Panc1 (cell line): ENCODE results near the gene SBDS. TPM values are rescaled to one million over a fixed set of nuclear protein-coding genes. Genes with fewer than 3 reads are reported as not detected.

ENCODE experiments used
- ATAC-seq: fragments of 200-7000 bp; cut with Tn5 transposase; 2 replicates; pipeline ENCODE4 v1.9.1; 2020; ENCODE audit warnings: mild to moderate bottlenecking, moderate library complexity
- BruUV-seq: library from RNA; stranded (reverse); fragments of 400-500 nt; replicated peaks from 2 replicates; lab custom pipeline; 2021; lab: Mats Ljungman, UMichigan
- CTCF ChIA-PET: fragments of 300-600 bp; sonication (Branson Sonifier 250); formaldehyde crosslinking; loops from one replicate; lab custom pipeline; 2022; ENCODE audit warnings: antibody characterized with exemption; lab: Charles Lee
- POLR2A ChIA-PET: fragments of 300-600 bp; sonication (Branson Sonifier 250); formaldehyde crosslinking; loops from one replicate; lab custom pipeline; 2022; ENCODE audit warnings: antibody characterized with exemption; lab: Charles Lee
- DNase-seq: peaks from one replicate; pipeline ENCODE4 v3.0.0-alpha.2; 2010; ENCODE audit warnings: low read depth, low spot score
- H3K27ac ChIP-seq: 2 replicates; pipeline ENCODE4 v1.5.1; 2011; ENCODE audit warnings: mild to moderate bottlenecking, low read length, inconsistent platforms
- H3K27me3 ChIP-seq: fragments of 200-500 bp; sonication (Bioruptor generic); 2 replicates; pipeline ENCODE4 v1.6.0; 2014; ENCODE audit warnings: low read length, inconsistent platforms; ENCODE audit not compliant: control insufficient read depth, insufficient read depth
- H3K36me3 ChIP-seq: fragments of 200-500 bp; sonication (Bioruptor generic); 2 replicates; pipeline ENCODE4 v1.5.1; 2014; ENCODE audit warnings: inconsistent platforms, mild to moderate bottlenecking, low read length, moderate library complexity; ENCODE audit not compliant: control insufficient read depth, insufficient read depth
- H3K4me1 ChIP-seq: 2 replicates; pipeline ENCODE4 v1.5.1; 2011; ENCODE audit warnings: inconsistent platforms, mild to moderate bottlenecking, low read length, moderate library complexity; ENCODE audit not compliant: control insufficient read depth, insufficient read depth
- H3K4me3 ChIP-seq, 2 experiments: 2 replicates each; pipeline ENCODE4 v1.5.1; 2011 to 2012; ENCODE audit warnings: low read depth in 2 of 2, low read length in 2 of 2, mild to moderate bottlenecking in 2 of 2, inconsistent platforms in 1 of 2, moderate library complexity in 1 of 2
- H3K9me3 ChIP-seq: fragments of 200-500 bp; sonication (Bioruptor generic); 2 replicates; pipeline ENCODE4 v1.5.1; 2014; ENCODE audit warnings: low read depth, mild to moderate bottlenecking, inconsistent platforms, low read length, moderate library complexity; ENCODE audit not compliant: control insufficient read depth, insufficient read depth
- POLR2AphosphoS5 ChIP-seq: IDR thresholded peaks from 2 replicates; pipeline ENCODE4 v1.6.1; 2012; ENCODE audit warnings: mild to moderate bottlenecking, low read depth, low read length, moderate library complexity
- SIN3A ChIP-seq: IDR thresholded peaks from 2 replicates; pipeline ENCODE4 v1.6.1; 2012; ENCODE audit warnings: low read depth, mild to moderate bottlenecking, low read length, moderate library complexity, borderline replicate concordance; ENCODE audit not compliant: insufficient read depth
- TCF7L2 ChIP-seq: IDR thresholded peaks from 2 replicates; pipeline ENCODE4 v1.6.1; 2011; ENCODE audit warnings: mild to moderate bottlenecking, low read depth, low read length, inconsistent platforms
- in situ Hi-C: cut with HindIII; loops from 2 replicates; pipeline ENCODE4 v1.10.0; 2016; ENCODE audit warnings: low sequenced_read_pairs, low pct_unique_long_range_greater_than_20kb
- intact Hi-C: fragments of 100-400 bp; cut with micrococcal nuclease; formaldehyde crosslinking; loops from one replicate; pipeline ENCODE4 v1.10.0; 2022; ENCODE audit not compliant: unreplicated experiment
- total RNA-seq: library from RNA; stranded (reverse); gene quantifications from one replicate; pipeline ENCODE4 v1.2.1, GENCODE V29; 2021; ENCODE audit not compliant: unreplicated experiment
- TF ChIP-seq, protein P1 (sequence below): fragments of 450-650 bp; IDR thresholded peaks from 2 replicates; pipeline ENCODE4 v1.5.1; 2017; ENCODE audit warnings: mild to moderate bottlenecking
- TF ChIP-seq, protein P2 (sequence below), 2 experiments: IDR thresholded peaks; 2 replicates each; pipeline ENCODE4 v1.6.1; 2011 to 2012; ENCODE audit warnings: low read depth in 2 of 2, control low read depth in 1 of 2, low read length in 1 of 2, mild to moderate bottlenecking in 1 of 2, moderate library complexity in 1 of 2; ENCODE audit not compliant: insufficient read depth in 1 of 2

The SBDS gene
- total RNA-seq, 1 experiment from 2014 or later, result 82.8 TPM

DNA sequence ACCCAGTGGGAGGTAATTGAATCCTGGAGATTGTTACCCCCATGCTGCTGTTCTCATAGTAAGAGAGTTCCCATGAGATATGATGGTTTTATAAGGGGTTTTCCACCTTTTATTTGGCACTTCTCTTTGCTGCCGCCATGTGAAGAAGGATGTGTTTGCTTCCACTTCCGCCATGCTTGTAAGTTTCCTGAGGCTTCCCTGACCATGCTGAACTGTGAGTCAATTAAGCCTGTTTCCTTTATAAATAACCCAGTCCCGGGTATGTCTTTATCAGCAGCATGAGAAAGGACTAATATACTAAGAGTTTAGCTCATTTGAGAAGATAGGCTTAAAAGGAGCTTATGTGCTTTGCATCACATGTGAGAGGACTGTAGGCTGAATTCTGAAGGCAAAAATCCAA lies 45.1 kb downstream of the SBDS start:
- no peak for ATAC-seq
- TF ChIP-seq, protein P1, sequence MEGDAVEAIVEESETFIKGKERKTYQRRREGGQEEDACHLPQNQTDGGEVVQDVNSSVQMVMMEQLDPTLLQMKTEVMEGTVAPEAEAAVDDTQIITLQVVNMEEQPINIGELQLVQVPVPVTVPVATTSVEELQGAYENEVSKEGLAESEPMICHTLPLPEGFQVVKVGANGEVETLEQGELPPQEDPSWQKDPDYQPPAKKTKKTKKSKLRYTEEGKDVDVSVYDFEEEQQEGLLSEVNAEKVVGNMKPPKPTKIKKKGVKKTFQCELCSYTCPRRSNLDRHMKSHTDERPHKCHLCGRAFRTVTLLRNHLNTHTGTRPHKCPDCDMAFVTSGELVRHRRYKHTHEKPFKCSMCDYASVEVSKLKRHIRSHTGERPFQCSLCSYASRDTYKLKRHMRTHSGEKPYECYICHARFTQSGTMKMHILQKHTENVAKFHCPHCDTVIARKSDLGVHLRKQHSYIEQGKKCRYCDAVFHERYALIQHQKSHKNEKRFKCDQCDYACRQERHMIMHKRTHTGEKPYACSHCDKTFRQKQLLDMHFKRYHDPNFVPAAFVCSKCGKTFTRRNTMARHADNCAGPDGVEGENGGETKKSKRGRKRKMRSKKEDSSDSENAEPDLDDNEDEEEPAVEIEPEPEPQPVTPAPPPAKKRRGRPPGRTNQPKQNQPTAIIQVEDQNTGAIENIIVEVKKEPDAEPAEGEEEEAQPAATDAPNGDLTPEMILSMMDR, result no peak
- TF ChIP-seq, protein P2, sequence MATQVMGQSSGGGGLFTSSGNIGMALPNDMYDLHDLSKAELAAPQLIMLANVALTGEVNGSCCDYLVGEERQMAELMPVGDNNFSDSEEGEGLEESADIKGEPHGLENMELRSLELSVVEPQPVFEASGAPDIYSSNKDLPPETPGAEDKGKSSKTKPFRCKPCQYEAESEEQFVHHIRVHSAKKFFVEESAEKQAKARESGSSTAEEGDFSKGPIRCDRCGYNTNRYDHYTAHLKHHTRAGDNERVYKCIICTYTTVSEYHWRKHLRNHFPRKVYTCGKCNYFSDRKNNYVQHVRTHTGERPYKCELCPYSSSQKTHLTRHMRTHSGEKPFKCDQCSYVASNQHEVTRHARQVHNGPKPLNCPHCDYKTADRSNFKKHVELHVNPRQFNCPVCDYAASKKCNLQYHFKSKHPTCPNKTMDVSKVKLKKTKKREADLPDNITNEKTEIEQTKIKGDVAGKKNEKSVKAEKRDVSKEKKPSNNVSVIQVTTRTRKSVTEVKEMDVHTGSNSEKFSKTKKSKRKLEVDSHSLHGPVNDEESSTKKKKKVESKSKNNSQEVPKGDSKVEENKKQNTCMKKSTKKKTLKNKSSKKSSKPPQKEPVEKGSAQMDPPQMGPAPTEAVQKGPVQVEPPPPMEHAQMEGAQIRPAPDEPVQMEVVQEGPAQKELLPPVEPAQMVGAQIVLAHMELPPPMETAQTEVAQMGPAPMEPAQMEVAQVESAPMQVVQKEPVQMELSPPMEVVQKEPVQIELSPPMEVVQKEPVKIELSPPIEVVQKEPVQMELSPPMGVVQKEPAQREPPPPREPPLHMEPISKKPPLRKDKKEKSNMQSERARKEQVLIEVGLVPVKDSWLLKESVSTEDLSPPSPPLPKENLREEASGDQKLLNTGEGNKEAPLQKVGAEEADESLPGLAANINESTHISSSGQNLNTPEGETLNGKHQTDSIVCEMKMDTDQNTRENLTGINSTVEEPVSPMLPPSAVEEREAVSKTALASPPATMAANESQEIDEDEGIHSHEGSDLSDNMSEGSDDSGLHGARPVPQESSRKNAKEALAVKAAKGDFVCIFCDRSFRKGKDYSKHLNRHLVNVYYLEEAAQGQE (IDR thresholded peaks at IDR 0.05; ENCODE audit: insufficient read depth in 1 of 2, low read depth in 2 of 2, low read length in 1 of 2), result no peak
- CTCF ChIA-PET, result interaction anchor here (0.5 kb wide), 1 partner anchor 34 kb away, joined by 7 read pairs; no protein-coding TSS in a partner anchor
- Histone ChIP-seq H3K27me3 (no peaks in the 10 kb centered on the region), H3K4me3 (no peak overlapping the region), H3K36me3 (peaks cover 16% of the 10 kb centered on the region), H3K9me3 (no peaks in the 10 kb centered on the region), H3K4me1 (peaks cover 10% of the 10 kb centered on the region), H3K27ac (no peak overlapping the region)
- POLR2A ChIA-PET, result no interaction called here
- DNase-seq, result no peak
- BruUV-seq, result no TSS peak
- in situ Hi-C loops, result no loop called here
- intact Hi-C loops, result no loop called here

DNA sequence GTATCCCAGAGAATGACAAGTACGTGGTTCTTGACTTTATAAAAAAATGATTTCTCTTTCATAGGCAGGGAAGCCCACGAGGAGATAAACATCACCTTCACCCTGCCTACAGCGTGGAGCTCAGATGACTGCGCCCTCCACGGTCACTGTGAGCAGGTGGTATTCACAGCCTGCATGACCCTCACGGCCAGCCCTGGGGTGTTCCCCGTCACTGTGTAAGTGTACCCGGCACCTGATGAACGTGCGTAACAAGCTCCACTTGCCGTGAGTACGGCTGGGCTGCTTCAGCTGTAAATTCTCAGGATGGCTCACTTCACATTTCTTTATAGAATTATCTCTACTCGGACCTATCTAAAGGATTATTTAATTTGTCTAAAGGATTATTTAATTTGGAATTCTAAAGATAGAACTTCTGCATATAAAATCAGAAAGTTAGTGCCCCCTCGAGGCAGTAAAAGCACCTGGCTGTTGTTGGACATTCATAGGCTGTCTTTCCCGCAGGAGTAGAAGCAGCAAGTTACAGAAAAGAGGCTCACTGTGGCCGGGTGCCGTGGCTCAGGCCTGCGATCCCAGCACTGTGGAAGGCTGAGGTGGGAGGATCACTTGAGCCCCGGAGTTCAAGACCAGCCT lies 46.8 kb downstream of the SBDS start:
- TF ChIP-seq, protein P1, result no peak
- TF ChIP-seq SIN3A, result no peak
- TF ChIP-seq, protein P2 (IDR thresholded peaks at IDR 0.05; ENCODE audit: insufficient read depth in 1 of 2, low read depth in 2 of 2, low read length in 1 of 2), result no peak
- no peak for TF ChIP-seq TCF7L2
- TF ChIP-seq POLR2AphosphoS5, result no peak
- Histone ChIP-seq H3K4me3 (no peak overlapping the region), H3K27me3 (no peaks in the 10 kb centered on the region), H3K4me1 (peaks cover 10% of the 10 kb centered on the region), H3K27ac (no peak overlapping the region), H3K36me3 (peaks cover 24% of the 10 kb centered on the region), H3K9me3 (no peaks in the 10 kb centered on the region)
- no TSS peak for BruUV-seq
- ChIA-PET POLR2A (no interaction called here), CTCF (no interaction called here)
- intact Hi-C loops (no loop called here), in situ Hi-C loops (no loop called here)
- ATAC-seq (no peak), DNase-seq (no peak)
